GM23338 (cell line): ENCODE measurements around the gene LSM2. TPM values are rescaled to one million over a fixed set of nuclear protein-coding genes. Genes with fewer than 3 reads are reported as not detected.

Source experiments
- ATAC-seq: fragments of 200-7000 bp; cut with Tn5 transposase; 3 replicates; pipeline ENCODE4 v1.9.1; 2020
- DNase-seq: peaks from one replicate; pipeline ENCODE4 v3.0.0-alpha.2; 2015; ENCODE audit warnings: low spot score
- H2AFZ ChIP-seq: fragments of 200-600 bp; sonication (generic); 2 replicates; pipeline ENCODE4 v1.8.0; 2016; ENCODE audit warnings: antibody characterized with exemption, mild to moderate bottlenecking, moderate library complexity
- H3F3A ChIP-seq: fragments of 200-600 bp; sonication (generic); replicated peaks from 2 replicates; pipeline ENCODE4 v1.8.0; 2017; ENCODE audit warnings: antibody characterized with exemption, mixed run types, low read depth
- H3K27ac ChIP-seq: fragments of 200-600 bp; sonication (generic); 2 replicates; pipeline ENCODE4 v1.6.1; 2016; ENCODE audit warnings: low read depth
- H3K27me3 ChIP-seq: fragments of 200-600 bp; sonication (generic); 2 replicates; pipeline ENCODE4 v1.8.0; 2016; ENCODE audit warnings: mild to moderate bottlenecking, mixed run types, moderate library complexity; ENCODE audit not compliant: insufficient read depth
- H3K36me3 ChIP-seq: fragments of 200-600 bp; sonication (generic); 2 replicates; pipeline ENCODE4 v1.8.0; 2016; ENCODE audit warnings: mild to moderate bottlenecking; ENCODE audit not compliant: insufficient read depth
- H3K4me1 ChIP-seq: fragments of 200-600 bp; sonication (generic); 2 replicates; pipeline ENCODE4 v1.8.0; 2016; ENCODE audit warnings: mild to moderate bottlenecking, moderate library complexity; ENCODE audit not compliant: insufficient read depth
- H3K4me2 ChIP-seq: fragments of 200-600 bp; sonication (generic); 2 replicates; pipeline ENCODE4 v1.7.1; 2017; ENCODE audit warnings: mixed run types
- H3K4me3 ChIP-seq: fragments of 200-600 bp; sonication (generic); 2 replicates; pipeline ENCODE4 v1.6.1; 2016; ENCODE audit warnings: mixed run types
- H3K79me2 ChIP-seq: fragments of 200-600 bp; sonication (generic); replicated peaks from 2 replicates; pipeline ENCODE4 v1.8.0; 2017; ENCODE audit warnings: mild to moderate bottlenecking; ENCODE audit not compliant: insufficient read depth
- H3K9me2 ChIP-seq: fragments of 200-600 bp; sonication (generic); 2 replicates; pipeline ENCODE4 v1.8.0; 2017; ENCODE audit not compliant: insufficient read depth
- H4K20me1 ChIP-seq: fragments of 200-600 bp; sonication (generic); replicated peaks from 2 replicates; pipeline ENCODE4 v1.8.0; 2017; ENCODE audit warnings: mild to moderate bottlenecking; ENCODE audit not compliant: insufficient read depth
- H3K27ac Mint-ChIP-seq: 2 replicates; pipeline ENCODE4 v1.8.0; 2020; ENCODE audit warnings: inconsistent platforms, mild to moderate bottlenecking, moderate library complexity, mixed read lengths
- H3K27me3 Mint-ChIP-seq: 3 replicates; pipeline ENCODE4 v1.8.0; 2022; ENCODE audit warnings: low read depth, mild to moderate bottlenecking, moderate library complexity, mixed read lengths, inconsistent platforms; ENCODE audit not compliant: insufficient read depth, poor library complexity
- H3K36me3 Mint-ChIP-seq: 3 replicates; pipeline ENCODE4 v1.8.0; 2021; ENCODE audit warnings: low read depth, mild to moderate bottlenecking, inconsistent platforms, moderate library complexity, mixed read lengths
- H3K4me1 Mint-ChIP-seq: 3 replicates; pipeline ENCODE4 v1.8.0; 2020; ENCODE audit warnings: mild to moderate bottlenecking, inconsistent platforms, mixed read lengths
- H3K4me3 Mint-ChIP-seq: 3 replicates; pipeline ENCODE4 v1.8.0; 2021; ENCODE audit warnings: moderate library complexity, mild to moderate bottlenecking, inconsistent platforms, mixed read lengths
- H3K9me3 Mint-ChIP-seq: 3 replicates; pipeline ENCODE4 v1.8.0; 2020; ENCODE audit warnings: moderate library complexity, mild to moderate bottlenecking, inconsistent platforms, mixed read lengths
- CREB1 ChIP-seq: fragments of 250-450 bp; sonication (Bioruptor Pico); IDR thresholded peaks from 2 replicates; pipeline ENCODE4 v1.5.0; 2020; ENCODE audit warnings: low read depth, mild to moderate bottlenecking, moderate library complexity
- ETS1 ChIP-seq: IDR thresholded peaks from 2 replicates; pipeline ENCODE4 v1.6.1; 2016; ENCODE audit warnings: antibody characterized with exemption
- EZH2 ChIP-seq: fragments of 200-600 bp; sonication (generic); IDR thresholded peaks from one replicate; pipeline ENCODE4 v1.8.0; 2017; ENCODE audit warnings: antibody characterized with exemption, mild to moderate bottlenecking, low read depth; ENCODE audit not compliant: unreplicated experiment
- EZH2phosphoT487 ChIP-seq: fragments of 200-600 bp; sonication (generic); IDR thresholded peaks from one replicate; pipeline ENCODE4 v1.8.1; 2018; ENCODE audit warnings: antibody characterized with exemption; ENCODE audit not compliant: unreplicated experiment
- JUNB ChIP-seq: IDR thresholded peaks from one replicate; pipeline ENCODE4 v1.6.1; 2016; ENCODE audit warnings: antibody characterized with exemption; ENCODE audit not compliant: unreplicated experiment
- NANOG ChIP-seq: IDR thresholded peaks from 2 replicates; pipeline ENCODE4 v1.6.1; 2016; ENCODE audit warnings: antibody characterized with exemption, borderline replicate concordance
- POLR2AphosphoS5 ChIP-seq: IDR thresholded peaks from 2 replicates; pipeline ENCODE4 v1.6.1; 2016; ENCODE audit warnings: antibody characterized with exemption, low read depth
- REST ChIP-seq: IDR thresholded peaks from one replicate; pipeline ENCODE4 v1.6.1; 2018; ENCODE audit warnings: antibody characterized with exemption; ENCODE audit not compliant: unreplicated experiment
- STAT1 ChIP-seq: IDR thresholded peaks from one replicate; pipeline ENCODE4 v1.6.1; 2016; ENCODE audit warnings: antibody characterized with exemption; ENCODE audit not compliant: unreplicated experiment
- ZNF114 ChIP-seq: fragments of 250-450 bp; sonication (Bioruptor Pico); IDR thresholded peaks from 2 replicates; pipeline ENCODE4 v1.5.0; 2020; ENCODE audit warnings: mild to moderate bottlenecking, moderate library complexity
- ZNF331 ChIP-seq: fragments of 250-450 bp; sonication (Bioruptor Pico); IDR thresholded peaks from 2 replicates; pipeline ENCODE4 v1.5.0; 2020; ENCODE audit warnings: low read depth, mild to moderate bottlenecking, moderate library complexity
- ZNF462 ChIP-seq: fragments of 250-450 bp; sonication (Bioruptor Pico); IDR thresholded peaks from 2 replicates; pipeline ENCODE4 v1.5.0; 2020; ENCODE audit warnings: mild to moderate bottlenecking, moderate library complexity
- polyA plus RNA-seq: library from polyadenylated mRNA; unstranded; fragments of >200 nt; fragmentation: Nextera tagmentation; extraction: Ambion mirVana; gene quantifications from 2 replicates; pipeline ENCODE4 v1.2.1, GENCODE V29; 2016
- total RNA-seq: library from RNA; depleted of rRNA; stranded (reverse); fragments of >200 nt; shearing (Covaris generic); gene quantifications from 2 replicates; pipeline ENCODE4 v1.2.3, GENCODE V29; 2014
- TF ChIP-seq, protein P1 (sequence below), 2 experiments: fragments of 200-600 bp in 1 of 2; sonication (generic) in 1 of 2; conservative IDR thresholded peaks; 2 replicates each; pipeline versions ENCODE4 v1.5.1 to v1.6.1; 2016 to 2017; ENCODE audit warnings: antibody characterized with exemption in 2 of 2, low read depth in 2 of 2, mild to moderate bottlenecking in 2 of 2, moderate library complexity in 1 of 2

Gene LSM2
- total and polyA plus RNA-seq, 2 experiments from 2014 or later: 106 to 140 TPM

DNA sequence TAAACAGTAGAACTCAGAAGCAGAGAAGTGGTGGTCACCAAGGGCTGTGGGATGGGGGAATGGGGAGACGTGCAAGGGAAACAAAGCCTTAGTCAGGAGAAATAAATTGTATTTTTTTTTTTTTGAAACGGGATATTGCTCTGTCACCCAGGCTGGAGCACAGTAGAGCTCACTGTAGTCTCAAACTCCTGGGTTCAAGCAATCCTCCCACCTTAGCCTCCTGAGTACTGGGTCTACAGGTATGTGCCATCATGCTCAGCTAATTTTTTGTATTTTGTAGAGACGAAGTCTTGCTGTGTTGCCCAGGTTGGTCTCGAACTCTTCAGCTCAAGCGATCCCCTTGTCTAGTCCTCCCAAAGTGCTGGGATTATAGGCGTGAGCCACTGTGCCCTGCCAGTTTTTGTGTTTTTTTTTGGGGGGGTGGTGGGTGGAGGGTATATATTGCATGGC is 24.1 kb upstream of the LSM2 start:
- no peak for TF ChIP-seq JUNB
- no peak for TF ChIP-seq EZH2phosphoT487
- TF ChIP-seq STAT1: no peak
- TF ChIP-seq, protein P1, sequence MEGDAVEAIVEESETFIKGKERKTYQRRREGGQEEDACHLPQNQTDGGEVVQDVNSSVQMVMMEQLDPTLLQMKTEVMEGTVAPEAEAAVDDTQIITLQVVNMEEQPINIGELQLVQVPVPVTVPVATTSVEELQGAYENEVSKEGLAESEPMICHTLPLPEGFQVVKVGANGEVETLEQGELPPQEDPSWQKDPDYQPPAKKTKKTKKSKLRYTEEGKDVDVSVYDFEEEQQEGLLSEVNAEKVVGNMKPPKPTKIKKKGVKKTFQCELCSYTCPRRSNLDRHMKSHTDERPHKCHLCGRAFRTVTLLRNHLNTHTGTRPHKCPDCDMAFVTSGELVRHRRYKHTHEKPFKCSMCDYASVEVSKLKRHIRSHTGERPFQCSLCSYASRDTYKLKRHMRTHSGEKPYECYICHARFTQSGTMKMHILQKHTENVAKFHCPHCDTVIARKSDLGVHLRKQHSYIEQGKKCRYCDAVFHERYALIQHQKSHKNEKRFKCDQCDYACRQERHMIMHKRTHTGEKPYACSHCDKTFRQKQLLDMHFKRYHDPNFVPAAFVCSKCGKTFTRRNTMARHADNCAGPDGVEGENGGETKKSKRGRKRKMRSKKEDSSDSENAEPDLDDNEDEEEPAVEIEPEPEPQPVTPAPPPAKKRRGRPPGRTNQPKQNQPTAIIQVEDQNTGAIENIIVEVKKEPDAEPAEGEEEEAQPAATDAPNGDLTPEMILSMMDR (conservative IDR thresholded peaks at IDR 0.05; ENCODE audit: low read depth in 2 of 2): no peak
- TF ChIP-seq ZNF462 (CRISPR knock-in tag): no peak
- TF ChIP-seq EZH2: no peak
- no peak for TF ChIP-seq ETS1
- no peak for TF ChIP-seq ZNF114 (CRISPR knock-in tag)
- no peak for TF ChIP-seq NANOG
- no peak for TF ChIP-seq ZNF331 (CRISPR knock-in tag)
- TF ChIP-seq CREB1 (CRISPR knock-in tag): no peak
- TF ChIP-seq REST: no peak
- TF ChIP-seq POLR2AphosphoS5: no peak
- peaks cover 36% of the 10 kb centered on the region for H3K79me2 ChIP-seq
- no peak for ATAC-seq
- Mint-ChIP-seq H3K27me3 (peaks cover 22% of the 10 kb centered on the region), H3K36me3 (peaks cover 18% of the 10 kb centered on the region), H3K9me3 (peaks cover 8% of the 10 kb centered on the region; the same call in 2 of the 3 replicates), H3K27ac (no peak overlapping the region), H3K4me1 (peaks cover 15% of the 10 kb centered on the region), H3K4me3 (peak overlapping the region; percentile 87)
- peaks cover 5% of the 10 kb centered on the region for H4K20me1 ChIP-seq
- peak overlapping the region; percentile 76 for H3K4me2 ChIP-seq
- peaks cover 2% of the 10 kb centered on the region; the same call in 1 of the 2 replicates for H3K36me3 ChIP-seq
- DNase-seq: no peak
- H3K27ac ChIP-seq: no peak overlapping the region
- peak overlapping the region; percentile 59 for H3K4me3 ChIP-seq
- no peaks in the 10 kb centered on the region for H3K27me3 ChIP-seq
- peaks cover 26% of the 10 kb centered on the region for H3F3A ChIP-seq
- no peaks in the 10 kb centered on the region for H3K9me2 ChIP-seq
- H2AFZ ChIP-seq: no peak overlapping the region
- H3K4me1 ChIP-seq: peaks cover 14% of the 10 kb centered on the region
